Gastroesophageal sphincter (tissue), 4 donors: ENCODE data around the gene CELSR1. TPM values are rescaled to one million over a fixed set of nuclear protein-coding genes. Genes with fewer than 3 reads are reported as not detected.

Source experiments
- ATAC-seq: fragments of 150-250 bp; one replicate; pipeline ENCODE4 v1.9.1; 2016; ENCODE audit warnings: mild to moderate bottlenecking, moderate library complexity
- H3K27ac ChIP-seq, 4 donors: fragments of 200-600 bp; sonication (generic) in 3 of 4; 1 replicate in 3 of 4; 2 replicates in 1 of 4; pipeline ENCODE4 v1.5.1; 2016 to 2019
- H3K27me3 ChIP-seq: fragments of 200-600 bp; sonication (generic); one replicate; pipeline ENCODE4 v1.5.1; 2019
- H3K36me3 ChIP-seq, 2 donors: fragments of 200-600 bp; sonication (generic); one replicate each; pipeline ENCODE4 v1.5.1; 2019; ENCODE audit warnings: control low read depth in 1 of 2
- H3K4me1 ChIP-seq, 3 donors: fragments of 200-600 bp; sonication (generic); 1 replicate in 2 of 3; 2 replicates in 1 of 3; pipeline ENCODE4 v1.5.1; 2016 to 2019; ENCODE audit warnings: control low read depth in 2 of 3
- H3K4me3 ChIP-seq, 2 donors: fragments of 200-600 bp; sonication (generic); one replicate each; pipeline ENCODE4 v1.5.1; 2019; ENCODE audit warnings: mild to moderate bottlenecking in 1 of 2, moderate library complexity in 1 of 2
- H3K9me3 ChIP-seq, 3 donors: fragments of 200-600 bp; sonication (generic); one replicate each; pipeline ENCODE4 v1.5.1; 2017 to 2019; ENCODE audit warnings: control low read depth in 2 of 3
- EP300 ChIP-seq: sonication (generic); formaldehyde crosslinking; IDR thresholded peaks from one replicate; pipeline ENCODE4 v1.6.1; 2017; ENCODE audit warnings: antibody characterized with exemption, mild to moderate bottlenecking
- POLR2A ChIP-seq, 2 donors: fragments of 450-650 bp; IDR thresholded peaks; one replicate each; pipeline ENCODE4 v1.6.1; 2017; ENCODE audit warnings: antibody characterized with exemption in 2 of 2, mild to moderate bottlenecking in 2 of 2, moderate library complexity in 1 of 2
- POLR2AphosphoS5 ChIP-seq: sonication (generic); formaldehyde crosslinking; IDR thresholded peaks from one replicate; pipeline ENCODE4 v1.6.1; 2017; ENCODE audit warnings: antibody characterized with exemption
- WGBS, 2 donors: methylation state at CpG; one replicate each; pipeline ENCODE4 v1.1.5; 2018; ENCODE audit warnings: low coverage in 1 of 2; 5-methylcytosine and 5-hydroxymethylcytosine counted together
- total RNA-seq, 4 donors: library from RNA; depleted of rRNA; stranded (reverse); fragments of >200 nt; gene quantifications; one replicate each; pipeline ENCODE4 v1.1.0, GENCODE V29; 2016
- TF ChIP-seq, protein P1 (sequence below), 4 experiments: fragments of 200-600 bp in 2 of 4; fragments of 450-650 bp in 2 of 4; sonication (generic) in 1 of 4; IDR thresholded peaks; one replicate each; pipeline ENCODE4 v1.5.1; 2017 to 2019; ENCODE audit warnings: antibody characterized with exemption in 4 of 4, mild to moderate bottlenecking in 2 of 4, moderate library complexity in 2 of 4

The CELSR1 gene
- total RNA-seq, 4 donors from 2014 or later: 1.7 to 4.8 (median 4.3) TPM

DNA sequence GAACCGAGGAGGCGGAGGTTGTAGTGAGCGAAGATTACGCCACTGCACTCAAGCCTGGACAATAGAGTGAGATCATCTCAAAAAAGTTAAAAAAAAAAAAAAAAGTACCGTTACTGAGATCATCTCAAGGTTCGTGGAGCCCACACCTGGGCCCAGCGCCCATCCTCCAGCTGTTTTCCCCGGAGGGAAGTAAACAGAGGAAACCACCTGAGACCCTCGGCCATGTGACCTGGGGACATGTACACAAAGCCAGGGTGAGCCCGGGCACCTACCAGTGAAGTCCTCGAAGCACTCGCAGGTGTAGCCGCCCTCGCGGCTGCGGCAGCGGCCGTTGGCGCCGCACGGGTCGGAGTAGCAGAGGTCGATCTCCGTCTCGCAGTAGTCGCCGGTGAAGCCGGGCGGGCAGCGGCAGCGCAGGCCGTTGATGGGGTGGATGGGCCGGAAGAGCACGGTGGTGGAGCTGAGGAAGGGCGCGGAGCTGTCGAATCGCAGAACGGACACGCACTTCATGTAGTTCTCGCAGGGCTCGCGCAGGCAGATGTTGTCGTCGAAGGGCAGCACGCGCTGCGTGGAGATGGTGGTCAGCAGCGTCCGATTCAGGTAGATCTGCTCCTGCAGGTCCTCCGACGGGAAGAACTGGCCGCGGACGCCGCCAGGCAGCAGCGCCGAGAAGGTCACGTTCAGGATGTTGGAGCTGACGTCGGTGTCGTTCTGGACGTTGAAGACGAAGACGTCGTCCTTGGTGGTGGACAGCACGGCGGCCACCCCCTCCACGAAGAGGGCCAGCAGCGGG is 73.8 kb downstream of the CELSR1 start:
- no peak for ATAC-seq
- Histone ChIP-seq H3K4me3 (no peak overlapping the region), H3K4me1 (no peaks in the 10 kb centered on the region), H3K36me3 (no peaks in the 10 kb centered on the region), H3K9me3 (no peaks in the 10 kb centered on the region), H3K27ac (no peak overlapping the region), H3K27me3 (peaks cover 27% of the 10 kb centered on the region)
- TF ChIP-seq EP300: no peak
- 95 to 97% methylated on average over 5 to 42 of the region's 70 CpGs for WGBS, 2 donors

DNA sequence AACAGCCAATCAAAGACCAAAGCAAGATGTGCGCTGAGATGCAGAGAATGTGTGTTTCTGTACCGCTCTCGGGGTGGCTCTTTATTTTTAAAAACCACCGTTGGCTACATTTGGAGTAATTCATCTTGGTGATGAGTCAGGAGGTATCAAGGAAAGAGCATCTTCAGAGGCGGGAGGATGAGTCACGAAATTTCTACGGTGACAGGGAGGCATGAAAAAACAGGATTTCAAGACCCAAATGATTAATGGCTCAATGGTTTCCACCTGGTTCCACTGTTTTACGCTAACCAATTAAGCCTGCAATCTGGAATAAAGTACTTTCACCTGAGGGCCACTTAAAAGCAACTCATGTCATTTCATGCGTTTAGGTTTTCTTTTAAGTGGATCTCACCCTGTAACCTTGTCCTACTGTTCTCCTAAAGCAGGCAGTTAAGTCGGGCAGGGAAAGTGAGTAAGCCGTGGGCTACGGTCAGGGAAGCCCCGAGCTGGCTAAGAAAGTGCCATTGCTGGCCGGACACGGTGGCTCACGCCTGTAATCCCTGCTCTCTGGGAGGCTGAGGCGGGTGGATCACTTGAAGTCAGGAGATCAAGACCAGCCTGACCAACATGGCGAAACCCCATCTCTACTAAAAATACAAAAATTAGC is 74.6 kb downstream of the CELSR1 start:
- Histone ChIP-seq H3K9me3 (no peaks in the 10 kb centered on the region), H3K27ac (no peak overlapping the region), H3K36me3 (no peaks in the 10 kb centered on the region), H3K4me1 (no peaks in the 10 kb centered on the region), H3K27me3 (peaks cover 27% of the 10 kb centered on the region), H3K4me3 (no peak overlapping the region)
- TF ChIP-seq EP300 (no peak), POLR2A (IDR thresholded peaks at IDR 0.05) (no peak), POLR2AphosphoS5 (no peak)
- TF ChIP-seq, protein P1, sequence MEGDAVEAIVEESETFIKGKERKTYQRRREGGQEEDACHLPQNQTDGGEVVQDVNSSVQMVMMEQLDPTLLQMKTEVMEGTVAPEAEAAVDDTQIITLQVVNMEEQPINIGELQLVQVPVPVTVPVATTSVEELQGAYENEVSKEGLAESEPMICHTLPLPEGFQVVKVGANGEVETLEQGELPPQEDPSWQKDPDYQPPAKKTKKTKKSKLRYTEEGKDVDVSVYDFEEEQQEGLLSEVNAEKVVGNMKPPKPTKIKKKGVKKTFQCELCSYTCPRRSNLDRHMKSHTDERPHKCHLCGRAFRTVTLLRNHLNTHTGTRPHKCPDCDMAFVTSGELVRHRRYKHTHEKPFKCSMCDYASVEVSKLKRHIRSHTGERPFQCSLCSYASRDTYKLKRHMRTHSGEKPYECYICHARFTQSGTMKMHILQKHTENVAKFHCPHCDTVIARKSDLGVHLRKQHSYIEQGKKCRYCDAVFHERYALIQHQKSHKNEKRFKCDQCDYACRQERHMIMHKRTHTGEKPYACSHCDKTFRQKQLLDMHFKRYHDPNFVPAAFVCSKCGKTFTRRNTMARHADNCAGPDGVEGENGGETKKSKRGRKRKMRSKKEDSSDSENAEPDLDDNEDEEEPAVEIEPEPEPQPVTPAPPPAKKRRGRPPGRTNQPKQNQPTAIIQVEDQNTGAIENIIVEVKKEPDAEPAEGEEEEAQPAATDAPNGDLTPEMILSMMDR (IDR thresholded peaks at IDR 0.05): no peak
- 48 to 87% methylated on average over 7 to 15 of the region's 18 CpGs for WGBS, 2 donors
- no peak for ATAC-seq

DNA sequence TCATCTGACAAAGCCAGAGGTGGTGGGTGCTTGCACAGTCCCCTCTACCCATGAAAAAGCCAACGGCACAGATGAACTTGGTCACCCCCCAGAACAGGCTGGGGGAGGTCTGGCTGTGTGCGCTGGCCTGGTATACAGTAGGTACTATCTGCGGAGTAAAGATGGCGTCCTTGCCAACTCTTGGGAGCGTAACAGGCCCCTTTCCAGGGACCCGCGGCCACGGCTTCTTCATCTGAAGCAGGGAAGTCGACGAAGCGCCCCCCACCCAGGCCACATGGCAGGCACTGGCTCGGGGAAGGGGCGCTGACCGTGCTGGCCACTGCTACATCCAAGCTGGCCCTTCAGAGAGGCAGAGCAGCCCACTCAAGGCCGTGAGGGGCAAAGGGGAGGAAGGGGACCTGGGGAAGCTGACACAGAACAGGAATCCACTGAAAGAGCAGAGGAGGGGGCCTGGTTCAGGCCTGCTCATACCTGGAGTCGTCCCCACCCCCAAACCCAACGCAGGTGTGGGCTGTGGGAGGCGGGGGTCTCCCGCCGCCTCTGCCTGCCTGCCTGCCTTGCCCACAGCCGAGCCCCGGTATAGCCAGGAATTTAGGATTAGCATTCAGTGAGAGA is 75.7 kb downstream of the CELSR1 start:
- H3K27me3 ChIP-seq: peaks cover 27% of the 10 kb centered on the region
- no peak for ATAC-seq
- no peak overlapping the region for H3K4me3 ChIP-seq
- H3K4me1 ChIP-seq: no peaks in the 10 kb centered on the region
- no peaks in the 10 kb centered on the region for H3K9me3 ChIP-seq
- H3K27ac ChIP-seq: no peak overlapping the region
- WGBS, 2 donors: 83% methylated on average over 1 of the region's 22 CpGs; no CpG with 5 or more reads in 1 of the 2 donors
- TF ChIP-seq, protein P1 (IDR thresholded peaks at IDR 0.05): no peak
- TF ChIP-seq POLR2AphosphoS5 (no peak), EP300 (no peak), POLR2A (IDR thresholded peaks at IDR 0.05) (no peak)
- H3K36me3 ChIP-seq: no peaks in the 10 kb centered on the region

DNA sequence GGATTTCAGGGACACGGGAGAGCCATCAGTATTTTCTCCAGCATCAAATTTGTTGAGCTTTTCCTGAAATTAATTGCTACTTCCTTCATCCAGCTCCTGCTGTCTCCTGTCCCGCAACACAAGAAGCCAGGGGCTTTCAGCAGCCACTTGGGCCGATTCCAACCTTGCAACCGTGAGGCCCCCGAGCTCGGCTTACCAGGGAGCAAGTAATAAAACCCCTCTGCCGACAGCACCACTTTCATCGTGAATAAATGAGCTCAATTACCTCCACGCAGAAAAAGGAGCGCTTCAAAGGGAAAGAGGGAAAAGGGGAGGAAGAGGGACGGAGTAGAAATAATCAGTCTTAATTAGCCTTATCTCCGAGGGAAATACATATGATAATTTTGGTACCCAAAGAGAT is 76.6 kb downstream of the CELSR1 start:
- WGBS, 2 donors: 55 to 66% methylated on average over 6 to 10 of the region's 12 CpGs
- TF ChIP-seq, protein P1 (IDR thresholded peaks at IDR 0.05): no peak
- TF ChIP-seq EP300 (no peak), POLR2A (IDR thresholded peaks at IDR 0.05) (no peak), POLR2AphosphoS5 (no peak)

DNA sequence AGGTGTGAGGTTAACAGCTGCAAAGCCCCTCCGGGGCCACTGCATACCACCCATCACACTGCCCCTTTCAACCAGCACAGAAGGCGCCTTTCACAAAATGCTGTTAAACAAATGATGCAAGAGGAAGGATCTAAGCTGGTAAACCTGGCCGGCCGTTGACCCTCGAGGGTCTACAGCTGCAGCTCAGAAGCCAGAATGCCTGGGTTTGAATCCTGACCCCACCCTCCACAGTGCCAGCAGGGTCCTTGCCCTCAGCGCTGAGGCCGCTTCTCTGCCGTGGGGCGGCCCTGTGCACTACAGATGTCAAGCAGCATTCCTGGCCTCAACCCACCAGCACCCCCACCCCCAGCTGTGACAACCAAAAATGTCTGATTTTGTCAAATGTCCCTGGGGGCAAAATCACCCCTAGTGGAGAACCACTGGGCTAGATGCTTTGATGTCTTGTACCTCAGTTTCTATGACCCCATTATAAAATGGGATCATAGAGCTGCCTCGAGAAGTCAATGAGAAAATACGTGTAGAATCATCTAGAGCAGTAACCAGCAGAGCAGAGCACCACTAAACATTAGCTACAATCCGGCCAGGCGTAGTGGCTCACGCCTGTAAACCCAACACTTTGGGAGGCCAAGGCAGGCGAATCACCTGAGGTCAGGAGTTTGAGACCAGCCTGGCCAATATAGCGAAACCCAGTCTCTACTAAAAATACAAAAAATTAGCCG is 77.9 kb downstream of the CELSR1 start:
- H3K4me3 ChIP-seq: no peak overlapping the region
- peaks cover 8% of the 10 kb centered on the region for H3K27me3 ChIP-seq
- ATAC-seq: no peak
- H3K9me3 ChIP-seq: no peaks in the 10 kb centered on the region
- WGBS, 2 donors: 88 to 100% methylated on average over 4 to 7 of the region's 17 CpGs
- H3K4me1 ChIP-seq: no peaks in the 10 kb centered on the region
- no peaks in the 10 kb centered on the region for H3K36me3 ChIP-seq
- H3K27ac ChIP-seq: no peak overlapping the region
- TF ChIP-seq POLR2AphosphoS5 (no peak), EP300 (no peak), POLR2A (IDR thresholded peaks at IDR 0.05) (no peak)
- TF ChIP-seq, protein P1 (IDR thresholded peaks at IDR 0.05): no peak

More for the DNA sequence above, 76.6 kb downstream of the CELSR1 start:
- no peaks in the 10 kb centered on the region for H3K9me3 ChIP-seq
- H3K27ac ChIP-seq: no peak overlapping the region
- no peaks in the 10 kb centered on the region for H3K4me1 ChIP-seq
- no peaks in the 10 kb centered on the region for H3K36me3 ChIP-seq
- ATAC-seq: no peak
- H3K27me3 ChIP-seq: peaks cover 21% of the 10 kb centered on the region
- no peak overlapping the region for H3K4me3 ChIP-seq
